ENCODE results near the gene RFLNA.

DNA sequence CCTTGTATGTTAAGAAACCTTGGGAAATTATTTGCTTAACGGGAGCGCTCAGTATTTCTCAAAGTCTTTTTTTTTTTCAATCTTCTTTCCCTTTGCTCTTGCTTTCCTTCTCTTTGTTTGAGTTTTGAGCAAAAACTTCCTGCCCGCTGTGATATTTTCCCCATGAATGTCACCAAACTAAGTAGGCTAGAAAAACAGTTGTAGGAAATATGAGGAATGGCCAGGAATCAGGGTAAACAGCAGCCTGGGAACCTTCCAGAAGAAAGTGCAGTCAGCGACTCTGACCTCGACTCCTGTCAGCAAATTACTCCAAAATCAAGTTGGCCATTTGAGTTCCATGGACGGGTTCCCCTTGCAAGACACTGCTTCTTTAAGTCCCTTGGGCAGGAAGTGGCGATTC is 11.6 kb upstream of the RFLNA start:
- TF ChIP-seq, protein P1, sequence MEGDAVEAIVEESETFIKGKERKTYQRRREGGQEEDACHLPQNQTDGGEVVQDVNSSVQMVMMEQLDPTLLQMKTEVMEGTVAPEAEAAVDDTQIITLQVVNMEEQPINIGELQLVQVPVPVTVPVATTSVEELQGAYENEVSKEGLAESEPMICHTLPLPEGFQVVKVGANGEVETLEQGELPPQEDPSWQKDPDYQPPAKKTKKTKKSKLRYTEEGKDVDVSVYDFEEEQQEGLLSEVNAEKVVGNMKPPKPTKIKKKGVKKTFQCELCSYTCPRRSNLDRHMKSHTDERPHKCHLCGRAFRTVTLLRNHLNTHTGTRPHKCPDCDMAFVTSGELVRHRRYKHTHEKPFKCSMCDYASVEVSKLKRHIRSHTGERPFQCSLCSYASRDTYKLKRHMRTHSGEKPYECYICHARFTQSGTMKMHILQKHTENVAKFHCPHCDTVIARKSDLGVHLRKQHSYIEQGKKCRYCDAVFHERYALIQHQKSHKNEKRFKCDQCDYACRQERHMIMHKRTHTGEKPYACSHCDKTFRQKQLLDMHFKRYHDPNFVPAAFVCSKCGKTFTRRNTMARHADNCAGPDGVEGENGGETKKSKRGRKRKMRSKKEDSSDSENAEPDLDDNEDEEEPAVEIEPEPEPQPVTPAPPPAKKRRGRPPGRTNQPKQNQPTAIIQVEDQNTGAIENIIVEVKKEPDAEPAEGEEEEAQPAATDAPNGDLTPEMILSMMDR (conservative IDR thresholded peaks at IDR 0.05; ENCODE audit: low read depth in 2 of 2) = no peak
- TF ChIP-seq EZH2phosphoT487 (IDR thresholded peaks at IDR 0.05; ENCODE audit: unreplicated experiment) = no peak
- no peak for TF ChIP-seq EZH2 (IDR thresholded peaks at IDR 0.05; ENCODE audit: low read depth, unreplicated experiment)
- no peak for TF ChIP-seq POLR2AphosphoS5 (IDR thresholded peaks at IDR 0.05; ENCODE audit: low read depth)
- TF ChIP-seq, protein P2, sequence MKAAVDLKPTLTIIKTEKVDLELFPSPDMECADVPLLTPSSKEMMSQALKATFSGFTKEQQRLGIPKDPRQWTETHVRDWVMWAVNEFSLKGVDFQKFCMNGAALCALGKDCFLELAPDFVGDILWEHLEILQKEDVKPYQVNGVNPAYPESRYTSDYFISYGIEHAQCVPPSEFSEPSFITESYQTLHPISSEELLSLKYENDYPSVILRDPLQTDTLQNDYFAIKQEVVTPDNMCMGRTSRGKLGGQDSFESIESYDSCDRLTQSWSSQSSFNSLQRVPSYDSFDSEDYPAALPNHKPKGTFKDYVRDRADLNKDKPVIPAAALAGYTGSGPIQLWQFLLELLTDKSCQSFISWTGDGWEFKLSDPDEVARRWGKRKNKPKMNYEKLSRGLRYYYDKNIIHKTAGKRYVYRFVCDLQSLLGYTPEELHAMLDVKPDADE (IDR thresholded peaks at IDR 0.05) = no peak
- TF ChIP-seq CREB1 (CRISPR knock-in tag; IDR thresholded peaks at IDR 0.05; ENCODE audit: low read depth) = no peak
- no peak for TF ChIP-seq REST (IDR thresholded peaks at IDR 0.05; ENCODE audit: unreplicated experiment)
- no peak for TF ChIP-seq ZNF114 (CRISPR knock-in tag; IDR thresholded peaks at IDR 0.05)
- TF ChIP-seq JUNB (IDR thresholded peaks at IDR 0.05; ENCODE audit: unreplicated experiment) = no peak
- TF ChIP-seq ZNF331 (CRISPR knock-in tag; IDR thresholded peaks at IDR 0.05; ENCODE audit: low read depth) = no peak
- TF ChIP-seq, protein P3, sequence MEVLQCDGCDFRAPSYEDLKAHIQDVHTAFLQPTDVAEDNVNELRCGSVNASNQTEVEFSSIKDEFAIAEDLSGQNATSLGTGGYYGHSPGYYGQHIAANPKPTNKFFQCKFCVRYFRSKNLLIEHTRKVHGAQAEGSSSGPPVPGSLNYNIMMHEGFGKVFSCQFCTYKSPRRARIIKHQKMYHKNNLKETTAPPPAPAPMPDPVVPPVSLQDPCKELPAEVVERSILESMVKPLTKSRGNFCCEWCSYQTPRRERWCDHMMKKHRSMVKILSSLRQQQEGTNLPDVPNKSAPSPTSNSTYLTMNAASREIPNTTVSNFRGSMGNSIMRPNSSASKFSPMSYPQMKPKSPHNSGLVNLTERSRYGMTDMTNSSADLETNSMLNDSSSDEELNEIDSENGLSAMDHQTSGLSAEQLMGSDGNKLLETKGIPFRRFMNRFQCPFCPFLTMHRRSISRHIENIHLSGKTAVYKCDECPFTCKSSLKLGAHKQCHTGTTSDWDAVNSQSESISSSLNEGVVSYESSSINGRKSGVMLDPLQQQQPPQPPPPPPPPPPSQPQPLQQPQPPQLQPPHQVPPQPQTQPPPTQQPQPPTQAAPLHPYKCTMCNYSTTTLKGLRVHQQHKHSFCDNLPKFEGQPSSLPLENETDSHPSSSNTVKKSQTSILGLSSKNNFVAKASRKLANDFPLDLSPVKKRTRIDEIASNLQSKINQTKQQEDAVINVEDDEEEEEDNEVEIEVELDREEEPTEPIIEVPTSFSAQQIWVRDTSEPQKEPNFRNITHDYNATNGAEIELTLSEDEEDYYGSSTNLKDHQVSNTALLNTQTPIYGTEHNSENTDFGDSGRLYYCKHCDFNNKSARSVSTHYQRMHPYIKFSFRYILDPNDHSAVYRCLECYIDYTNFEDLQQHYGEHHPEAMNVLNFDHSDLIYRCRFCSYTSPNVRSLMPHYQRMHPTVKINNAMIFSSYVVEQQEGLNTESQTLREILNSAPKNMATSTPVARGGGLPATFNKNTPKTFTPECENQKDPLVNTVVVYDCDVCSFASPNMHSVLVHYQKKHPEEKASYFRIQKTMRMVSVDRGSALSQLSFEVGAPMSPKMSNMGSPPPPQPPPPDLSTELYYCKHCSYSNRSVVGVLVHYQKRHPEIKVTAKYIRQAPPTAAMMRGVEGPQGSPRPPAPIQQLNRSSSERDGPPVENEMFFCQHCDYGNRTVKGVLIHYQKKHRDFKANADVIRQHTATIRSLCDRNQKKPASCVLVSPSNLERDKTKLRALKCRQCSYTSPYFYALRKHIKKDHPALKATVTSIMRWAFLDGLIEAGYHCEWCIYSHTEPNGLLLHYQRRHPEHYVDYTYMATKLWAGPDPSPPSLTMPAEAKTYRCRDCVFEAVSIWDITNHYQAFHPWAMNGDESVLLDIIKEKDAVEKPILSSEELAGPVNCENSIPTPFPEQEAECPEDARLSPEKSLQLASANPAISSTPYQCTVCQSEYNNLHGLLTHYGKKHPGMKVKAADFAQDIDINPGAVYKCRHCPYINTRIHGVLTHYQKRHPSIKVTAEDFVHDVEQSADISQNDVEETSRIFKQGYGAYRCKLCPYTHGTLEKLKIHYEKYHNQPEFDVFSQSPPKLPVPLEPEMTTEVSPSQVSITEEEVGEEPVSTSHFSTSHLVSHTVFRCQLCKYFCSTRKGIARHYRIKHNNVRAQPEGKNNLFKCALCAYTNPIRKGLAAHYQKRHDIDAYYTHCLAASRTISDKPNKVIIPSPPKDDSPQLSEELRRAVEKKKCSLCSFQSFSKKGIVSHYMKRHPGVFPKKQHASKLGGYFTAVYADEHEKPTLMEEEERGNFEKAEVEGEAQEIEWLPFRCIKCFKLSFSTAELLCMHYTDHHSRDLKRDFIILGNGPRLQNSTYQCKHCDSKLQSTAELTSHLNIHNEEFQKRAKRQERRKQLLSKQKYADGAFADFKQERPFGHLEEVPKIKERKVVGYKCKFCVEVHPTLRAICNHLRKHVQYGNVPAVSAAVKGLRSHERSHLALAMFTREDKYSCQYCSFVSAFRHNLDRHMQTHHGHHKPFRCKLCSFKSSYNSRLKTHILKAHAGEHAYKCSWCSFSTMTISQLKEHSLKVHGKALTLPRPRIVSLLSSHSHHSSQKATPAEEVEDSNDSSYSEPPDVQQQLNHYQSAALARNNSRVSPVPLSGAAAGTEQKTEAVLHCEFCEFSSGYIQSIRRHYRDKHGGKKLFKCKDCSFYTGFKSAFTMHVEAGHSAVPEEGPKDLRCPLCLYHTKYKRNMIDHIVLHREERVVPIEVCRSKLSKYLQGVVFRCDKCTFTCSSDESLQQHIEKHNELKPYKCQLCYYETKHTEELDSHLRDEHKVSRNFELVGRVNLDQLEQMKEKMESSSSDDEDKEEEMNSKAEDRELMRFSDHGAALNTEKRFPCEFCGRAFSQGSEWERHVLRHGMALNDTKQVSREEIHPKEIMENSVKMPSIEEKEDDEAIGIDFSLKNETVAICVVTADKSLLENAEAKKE (CRISPR knock-in tag; IDR thresholded peaks at IDR 0.05) = no peak
- TF ChIP-seq NANOG (IDR thresholded peaks at IDR 0.05; ENCODE audit: borderline replicate concordance) = no peak

All from GM23338 (cell line).